GM12873 (cell line): ENCODE measurements around the gene TWNK.

Experiments
- TF ChIP-seq, protein P1 (sequence below): IDR thresholded peaks from 2 replicates; pipeline ENCODE4 v1.5.1; 2012; ENCODE audit warnings: low read depth, mild to moderate bottlenecking, moderate library complexity, low read length, control low read depth; ENCODE audit not compliant: insufficient read depth; ENCODE audit errors: missing control alignments

TWNK gene

GRCh38 chr10:100962351-100963080 lies 24.8 kb upstream of the TWNK start:
- TF ChIP-seq, protein P1, sequence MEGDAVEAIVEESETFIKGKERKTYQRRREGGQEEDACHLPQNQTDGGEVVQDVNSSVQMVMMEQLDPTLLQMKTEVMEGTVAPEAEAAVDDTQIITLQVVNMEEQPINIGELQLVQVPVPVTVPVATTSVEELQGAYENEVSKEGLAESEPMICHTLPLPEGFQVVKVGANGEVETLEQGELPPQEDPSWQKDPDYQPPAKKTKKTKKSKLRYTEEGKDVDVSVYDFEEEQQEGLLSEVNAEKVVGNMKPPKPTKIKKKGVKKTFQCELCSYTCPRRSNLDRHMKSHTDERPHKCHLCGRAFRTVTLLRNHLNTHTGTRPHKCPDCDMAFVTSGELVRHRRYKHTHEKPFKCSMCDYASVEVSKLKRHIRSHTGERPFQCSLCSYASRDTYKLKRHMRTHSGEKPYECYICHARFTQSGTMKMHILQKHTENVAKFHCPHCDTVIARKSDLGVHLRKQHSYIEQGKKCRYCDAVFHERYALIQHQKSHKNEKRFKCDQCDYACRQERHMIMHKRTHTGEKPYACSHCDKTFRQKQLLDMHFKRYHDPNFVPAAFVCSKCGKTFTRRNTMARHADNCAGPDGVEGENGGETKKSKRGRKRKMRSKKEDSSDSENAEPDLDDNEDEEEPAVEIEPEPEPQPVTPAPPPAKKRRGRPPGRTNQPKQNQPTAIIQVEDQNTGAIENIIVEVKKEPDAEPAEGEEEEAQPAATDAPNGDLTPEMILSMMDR: no peak

GRCh38 chr10:100963826-100964225 lies 23.5 kb upstream of the TWNK start:
- TF ChIP-seq, protein P1: no peak

DNA sequence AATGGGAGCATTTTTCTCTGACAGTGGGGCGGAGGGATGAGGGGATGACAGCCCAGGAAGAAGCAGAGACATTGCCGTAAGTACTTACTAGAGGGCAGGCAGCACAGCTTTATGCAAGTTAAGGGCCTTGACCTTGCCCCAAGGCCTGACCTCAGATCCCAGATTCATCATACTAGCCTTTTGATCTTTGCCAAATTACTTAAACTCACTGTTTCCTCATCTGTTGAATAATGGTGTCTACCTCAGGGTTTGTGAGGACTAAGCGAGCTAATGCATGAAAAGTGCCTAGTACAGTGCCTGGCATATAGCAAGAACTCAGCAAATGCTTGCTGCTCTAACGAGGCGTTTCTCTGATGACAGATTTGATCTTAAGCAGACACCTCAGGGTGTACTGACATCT lies 21.5 kb upstream of the TWNK start:
- TF ChIP-seq, protein P1: no peak

GRCh38 chr10:100966887-100967286 lies 20.5 kb upstream of the TWNK start:
- TF ChIP-seq, protein P1: no peak

GRCh38 chr10:100967332-100967731 lies 20.0 kb upstream of the TWNK start:
- TF ChIP-seq, protein P1: no peak

DNA sequence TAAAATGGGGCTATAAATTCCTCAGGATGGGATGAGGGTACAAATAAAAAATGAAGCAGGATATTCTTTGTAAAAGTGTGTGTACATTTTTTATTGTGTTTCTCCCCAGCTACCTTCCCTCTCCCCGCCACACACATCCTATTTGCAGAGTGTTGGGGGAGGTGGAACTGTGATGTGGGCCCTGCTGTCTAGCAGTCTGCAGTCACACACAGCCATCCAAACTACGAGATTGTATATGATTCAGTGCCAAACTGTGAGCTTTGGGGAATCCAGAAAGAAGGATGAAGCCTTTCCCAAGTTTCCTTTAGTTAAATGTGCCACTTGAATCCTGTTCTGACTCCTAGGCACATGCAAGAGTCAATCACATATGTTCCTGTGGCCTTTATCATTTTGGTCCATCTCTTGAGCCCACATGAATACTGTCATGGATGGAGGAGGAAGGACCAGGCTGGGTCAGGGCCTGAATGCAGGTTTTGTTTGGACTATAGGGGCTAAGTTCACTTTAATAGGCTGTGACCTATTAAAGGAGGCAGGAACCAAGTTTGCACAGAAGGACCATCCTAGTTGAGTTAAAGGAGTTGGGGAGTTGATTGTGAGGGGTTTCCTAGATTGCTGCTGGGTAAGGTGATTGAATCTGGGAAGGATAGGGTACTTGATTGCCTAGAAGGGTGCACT lies 19.1 kb upstream of the TWNK start:
- TF ChIP-seq, protein P1: no peak

DNA sequence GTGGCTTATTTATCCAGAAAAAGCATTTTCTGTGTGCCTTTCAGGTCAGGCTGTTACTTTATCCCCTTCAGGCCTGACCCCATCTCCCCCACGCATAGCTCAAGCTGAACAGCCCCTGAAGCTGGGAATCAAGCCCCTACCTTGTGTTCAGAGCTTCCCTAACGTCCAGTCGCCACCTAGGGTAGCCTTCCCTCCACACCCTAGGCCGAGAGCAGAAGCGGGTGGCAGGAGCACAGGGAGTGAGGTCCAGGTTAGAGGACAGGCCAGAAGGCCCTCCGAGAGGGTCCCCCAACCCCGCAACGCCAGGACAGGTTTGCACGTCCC lies 18.5 kb upstream of the TWNK start:
- TF ChIP-seq, protein P1: no peak
